ENCODE measurements around the gene PSMB9. TPM values are rescaled to one million over a fixed set of nuclear protein-coding genes. Genes with fewer than 3 reads are reported as not detected.
"Not testable (repeated sequence)": the region's sequence is repeated elsewhere in the genome, so short reads cannot be mapped to it uniquely, and the experiment has no call there.

The PSMB9 gene
- total RNA-seq, 1 experiment from 2014 or later = 106 TPM

DNA sequence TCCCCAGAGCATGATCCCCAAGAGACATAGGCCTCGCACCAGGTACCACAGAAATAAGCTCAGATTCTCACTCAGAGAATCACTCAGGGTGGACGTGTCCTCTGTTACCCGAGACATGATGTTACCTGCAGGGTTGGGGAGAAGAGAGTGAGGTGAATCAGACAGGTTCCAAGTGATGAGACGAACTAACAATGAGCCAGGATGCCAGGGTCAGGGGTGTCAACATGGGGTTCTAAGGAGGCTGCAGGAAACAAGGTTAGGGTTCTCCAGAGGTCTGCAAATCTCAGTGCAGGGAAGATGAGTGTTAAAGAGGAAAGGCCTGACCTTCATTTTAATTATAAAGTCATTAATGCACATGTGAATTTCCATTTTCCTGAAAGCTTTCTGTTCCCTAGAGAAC, 3.0 kb upstream of the PSMB9 start:
- H3K36me3 ChIP-seq = peaks cover 55% of the 10 kb centered on the region
- H3K4me3 ChIP-seq = no peak overlapping the region
- no peaks in the 10 kb centered on the region for H3K27me3 ChIP-seq
- DNase-seq = no peak
- H3K9me3 ChIP-seq = no peaks in the 10 kb centered on the region

DNA sequence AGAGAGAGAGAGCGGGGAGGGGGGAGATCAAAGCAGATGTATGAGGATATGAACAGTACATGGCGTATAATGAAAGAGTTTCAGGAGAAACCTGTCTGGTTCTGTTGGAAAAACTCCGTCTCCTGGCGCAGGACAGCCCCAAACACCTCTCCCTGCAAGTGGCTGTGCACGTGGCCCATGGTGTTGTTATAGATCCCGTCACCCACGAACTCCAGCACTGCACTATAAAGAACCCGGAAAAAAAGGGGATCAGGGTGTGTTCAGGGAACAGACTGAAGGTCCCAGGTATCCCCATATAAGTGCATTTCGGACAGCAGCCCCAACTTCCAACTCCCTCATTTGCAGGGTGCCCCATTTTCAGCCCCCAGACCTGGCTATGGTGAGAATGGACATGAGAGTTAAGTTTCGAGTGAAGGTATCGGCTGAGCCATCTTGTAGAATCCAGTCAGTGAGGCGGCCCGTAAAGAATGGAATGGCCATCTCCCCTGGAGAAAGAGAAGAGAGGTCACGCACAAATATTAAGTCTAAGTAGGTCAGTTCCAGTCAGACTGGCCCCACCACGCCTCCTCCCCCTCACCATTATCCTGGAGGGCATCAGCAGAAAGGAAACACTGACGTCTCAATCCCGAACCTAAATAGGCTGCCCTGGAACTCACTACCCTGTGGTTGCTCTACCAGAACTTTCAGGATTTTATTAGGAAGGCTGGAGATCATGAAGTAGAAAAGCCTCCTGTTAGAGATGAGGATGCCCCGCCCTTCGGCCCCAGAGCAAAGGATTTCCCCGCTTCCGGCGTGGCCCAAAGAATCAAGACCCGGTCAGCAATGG, 1.8 kb upstream of the PSMB9 start:
- no peaks in the 10 kb centered on the region for H3K9me3 ChIP-seq
- H3K36me3 ChIP-seq = peaks cover 46% of the 10 kb centered on the region
- peak; percentile 67 for DNase-seq
- peak overlapping the region; percentile 85 for H3K4me3 ChIP-seq
- no peaks in the 10 kb centered on the region for H3K27me3 ChIP-seq

DNA sequence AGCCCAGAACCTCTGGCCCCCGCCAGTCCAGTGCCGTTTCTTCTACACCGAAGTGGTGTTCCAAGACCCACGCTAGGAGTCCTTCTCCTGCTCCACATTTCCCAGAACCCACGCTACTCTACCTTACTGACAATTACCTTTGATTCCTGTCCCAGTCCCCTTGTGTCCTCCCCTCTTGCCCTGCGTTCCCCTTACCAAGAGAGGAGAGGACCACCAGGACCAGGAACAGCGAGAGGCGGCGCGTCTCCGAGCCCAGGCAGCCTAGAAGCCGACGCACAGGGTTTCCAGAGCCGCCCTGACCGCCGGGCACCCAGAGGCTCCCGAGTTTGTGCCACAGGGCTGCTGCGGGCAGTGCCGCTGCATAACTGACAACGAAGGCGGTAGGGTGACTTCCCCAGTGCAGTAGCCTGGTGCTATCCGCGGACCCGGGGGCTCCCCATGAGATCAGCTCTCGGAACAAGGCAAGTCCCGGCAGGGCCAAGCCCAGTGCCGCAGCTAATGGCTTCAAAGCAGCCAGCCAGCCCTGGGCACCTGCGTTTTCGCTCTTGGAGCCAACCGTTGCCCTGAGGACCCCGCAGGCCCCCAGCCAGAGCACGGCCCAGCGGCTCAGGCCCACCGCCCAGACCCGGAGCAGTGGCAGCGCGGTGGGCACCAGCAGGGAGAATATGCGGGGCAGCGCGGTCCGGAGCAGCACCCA, 1.0 kb upstream of the PSMB9 start:
- Histone ChIP-seq H3K36me3 (peaks cover 45% of the 10 kb centered on the region), H3K4me3 (peak overlapping the region; percentile 85), H3K27me3 (no peaks in the 10 kb centered on the region), H3K9me3 (no peaks in the 10 kb centered on the region)
- peak; percentile 81 for DNase-seq

DNA sequence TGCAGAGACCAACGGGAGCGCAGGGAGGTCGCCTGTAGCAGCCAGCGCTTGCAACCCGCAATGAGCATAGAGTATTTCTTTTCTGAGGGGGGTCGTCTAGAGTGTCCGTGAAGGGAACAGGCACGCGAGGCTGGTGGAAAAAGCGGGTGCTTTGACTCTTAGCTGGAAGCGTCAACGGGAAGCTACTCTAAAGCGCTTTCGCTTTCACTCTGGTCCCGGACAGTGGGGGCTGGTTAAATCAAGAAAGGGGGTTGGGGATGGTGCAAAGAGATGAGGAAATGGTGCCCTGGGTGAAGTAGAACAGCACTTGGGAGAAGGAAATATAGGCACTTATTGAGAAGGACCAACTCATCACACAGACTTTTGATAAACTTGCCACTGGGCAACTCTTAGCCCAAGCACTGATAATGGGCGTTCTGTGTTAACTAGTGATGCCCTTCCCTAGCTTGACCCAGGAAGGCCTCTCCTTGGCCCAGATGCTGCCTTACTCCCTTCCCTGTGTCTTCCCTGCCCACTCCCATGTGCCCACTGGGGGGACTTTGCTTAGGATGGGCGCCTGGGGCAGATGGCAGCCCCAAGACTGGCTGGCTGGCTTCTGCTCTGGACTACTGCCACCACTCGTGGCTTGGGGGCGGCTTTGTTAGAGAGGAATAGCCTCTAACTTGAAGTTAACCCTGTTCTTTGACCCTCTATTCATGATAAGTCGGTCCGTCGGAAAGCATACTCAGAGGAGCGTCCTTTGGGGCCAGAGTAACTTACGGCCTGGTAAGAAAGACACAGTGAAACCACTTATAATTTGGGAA, 585 bp downstream of the PSMB9 start:
- peak; percentile 70 for DNase-seq
- Histone ChIP-seq H3K36me3 (peaks cover 38% of the 10 kb centered on the region), H3K27me3 (no peaks in the 10 kb centered on the region)

DNA sequence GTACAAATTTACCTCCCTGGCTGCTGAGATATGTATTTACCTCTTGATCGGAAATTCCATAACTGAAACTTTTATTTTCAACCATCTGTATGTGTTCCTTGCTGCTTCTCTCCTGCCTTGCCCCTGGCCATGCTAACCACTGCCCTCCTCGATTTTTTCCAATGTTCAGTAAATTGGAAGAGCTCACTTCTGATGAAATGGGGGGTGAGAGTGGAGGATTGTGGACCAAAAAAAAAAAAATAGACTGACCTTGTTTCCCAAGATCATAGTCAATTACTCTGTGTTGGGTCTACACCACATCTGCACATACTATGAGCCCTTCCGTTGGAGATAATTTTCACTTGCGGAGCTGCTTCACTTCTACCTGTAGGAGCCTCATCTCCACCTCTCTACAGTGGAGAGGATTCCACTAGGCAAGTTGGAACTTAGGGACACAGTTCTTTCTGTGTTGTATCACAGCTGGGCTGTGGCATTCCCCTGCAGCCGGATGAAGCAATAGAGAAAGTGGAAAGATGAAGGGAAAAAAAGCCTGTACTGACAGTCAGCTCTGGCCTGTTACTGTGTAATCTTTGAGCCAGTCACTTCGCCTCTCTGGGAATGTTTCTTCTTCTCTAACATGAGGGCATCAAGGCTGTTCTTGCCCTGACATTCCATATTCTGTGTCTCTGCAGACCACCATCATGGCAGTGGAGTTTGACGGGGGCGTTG, 1.6 kb downstream of the PSMB9 start:
- Histone ChIP-seq H3K9me3 (no peaks in the 10 kb centered on the region), H3K27me3 (no peaks in the 10 kb centered on the region), H3K36me3 (peaks cover 28% of the 10 kb centered on the region), H3K4me3 (no peak overlapping the region)
- no peak for DNase-seq

More for the DNA sequence above, 585 bp downstream of the PSMB9 start:
- peak overlapping the region; percentile 85 for H3K4me3 ChIP-seq
- H3K9me3 ChIP-seq = no peaks in the 10 kb centered on the region

DNA sequence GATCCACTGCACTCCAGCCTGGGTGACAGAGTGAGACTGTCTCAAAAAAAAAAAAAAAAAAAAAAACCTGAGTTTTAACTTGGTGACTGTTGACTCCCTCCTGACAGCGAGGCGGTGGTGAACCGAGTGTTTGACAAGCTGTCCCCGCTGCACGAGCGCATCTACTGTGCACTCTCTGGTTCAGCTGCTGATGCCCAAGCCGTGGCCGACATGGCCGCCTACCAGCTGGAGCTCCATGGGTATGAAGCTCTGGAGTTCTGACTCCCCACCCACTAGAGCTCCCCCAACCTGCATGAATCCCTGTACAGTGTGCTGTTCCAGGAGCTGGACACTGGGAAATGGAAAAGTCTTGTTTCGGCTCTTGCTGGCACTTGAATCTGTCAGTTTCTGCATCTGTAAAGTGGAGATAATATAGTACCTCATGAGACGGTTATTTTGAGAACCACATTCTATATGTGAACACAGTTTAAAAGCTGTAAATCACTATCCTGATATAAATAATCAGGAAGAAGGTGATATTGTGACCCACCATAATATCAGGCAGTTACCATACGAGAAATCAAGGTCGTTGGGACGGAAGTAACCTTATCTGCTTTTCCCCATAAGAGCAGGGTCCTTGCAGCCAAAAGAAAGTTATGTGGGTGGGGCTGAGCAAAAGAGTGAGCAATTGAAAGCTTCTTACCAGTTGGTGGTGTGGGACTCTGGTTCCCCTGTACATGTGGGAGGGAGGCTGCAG, 3.3 kb downstream of the PSMB9 start:
- no peaks in the 10 kb centered on the region for H3K9me3 ChIP-seq
- peaks cover 12% of the 10 kb centered on the region for H3K36me3 ChIP-seq
- H3K27me3 ChIP-seq = no peaks in the 10 kb centered on the region
- no peak for DNase-seq
- H3K4me3 ChIP-seq = no peak overlapping the region

DNA sequence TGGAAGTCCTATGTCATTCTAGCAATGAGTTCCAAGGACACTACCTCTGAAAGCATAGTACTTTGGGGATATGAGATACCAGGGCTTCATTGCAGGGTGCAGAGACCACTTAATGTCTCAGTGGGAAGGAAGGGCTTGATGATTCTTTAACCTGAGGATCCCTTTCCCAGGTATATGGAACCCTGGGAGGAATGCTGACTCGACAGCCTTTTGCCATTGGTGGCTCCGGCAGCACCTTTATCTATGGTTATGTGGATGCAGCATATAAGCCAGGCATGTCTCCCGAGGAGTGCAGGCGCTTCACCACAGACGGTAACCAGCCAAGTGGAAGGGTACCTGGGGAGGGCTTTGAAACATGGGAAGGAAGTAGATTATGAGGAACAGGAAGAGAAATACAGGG, 4.2 kb downstream of the PSMB9 start:
- DNase-seq = no peak
- H3K36me3 ChIP-seq = peaks cover 12% of the 10 kb centered on the region
- H3K4me3 ChIP-seq = no peak overlapping the region
- no peaks in the 10 kb centered on the region for H3K27me3 ChIP-seq
- H3K9me3 ChIP-seq = no peaks in the 10 kb centered on the region

GRCh38 chr6:32860674-32861073, 6.7 kb downstream of the PSMB9 start:
- Histone ChIP-seq H3K4me3 (no peak overlapping the region), H3K9me3 (no peaks in the 10 kb centered on the region), H3K27me3 (no peaks in the 10 kb centered on the region), H3K36me3 (peaks cover 12% of the 10 kb centered on the region)
- DNase-seq = no peak

DNA sequence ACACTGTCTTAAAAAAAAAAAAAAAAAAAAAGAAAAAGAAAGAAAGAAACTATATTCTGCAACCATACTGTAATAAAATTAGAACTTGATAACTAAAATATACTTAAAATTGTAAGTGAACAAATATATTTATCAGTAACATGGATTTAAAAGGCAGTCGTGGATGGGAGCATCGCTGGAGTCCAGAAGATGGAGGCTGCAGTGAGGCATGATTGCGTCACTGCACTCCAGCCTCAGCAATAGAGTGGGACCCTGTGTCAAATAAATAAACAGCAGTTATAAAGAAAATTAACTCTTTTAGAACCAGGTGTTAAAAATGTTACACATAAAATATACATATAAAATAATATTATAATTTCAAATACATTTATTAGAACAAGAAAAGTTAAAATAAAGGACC, 8.7 kb downstream of the PSMB9 start:
- Histone ChIP-seq H3K27me3 (peaks cover 2% of the 10 kb centered on the region), H3K4me3 (no peak overlapping the region), H3K9me3 (no peaks in the 10 kb centered on the region), H3K36me3 (peaks cover 7% of the 10 kb centered on the region)
- DNase-seq = no peak

DNA sequence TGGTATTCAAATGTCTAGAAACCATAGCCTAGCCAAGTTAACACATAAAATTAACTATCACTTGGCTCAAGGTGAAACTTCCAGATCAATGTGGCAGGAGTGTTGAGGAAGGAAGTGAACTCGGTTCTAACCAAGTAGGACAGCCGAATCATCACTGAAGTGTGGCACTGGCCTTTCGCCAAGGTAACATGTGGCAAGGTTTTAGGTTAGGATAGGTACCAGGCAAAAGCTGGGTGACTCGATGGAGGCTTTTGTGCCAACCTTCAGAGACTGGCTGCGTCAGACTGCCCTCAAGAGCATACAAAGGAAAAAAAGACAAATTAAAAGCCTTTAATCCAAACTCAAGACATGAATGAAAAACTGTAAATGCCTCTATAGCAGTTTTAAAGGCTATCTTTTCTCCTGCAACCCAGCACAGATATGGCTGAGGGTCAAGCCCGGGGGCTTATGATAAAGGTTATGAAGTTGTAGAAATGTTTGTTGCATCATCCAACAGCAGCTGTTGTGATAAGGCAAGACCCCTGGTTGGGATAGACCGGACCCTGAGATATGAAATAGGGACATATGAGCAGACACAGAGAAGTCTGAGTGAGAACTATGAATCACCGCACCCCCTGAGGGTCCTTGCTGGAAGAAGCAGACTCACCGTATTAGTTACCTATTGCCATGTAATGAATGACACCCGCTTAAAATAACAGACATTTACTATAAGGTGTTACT, 11.9 kb downstream of the PSMB9 start:
- no peak for DNase-seq
- Histone ChIP-seq H3K36me3 (no peaks in the 10 kb centered on the region), H3K9me3 (no peaks in the 10 kb centered on the region), H3K4me3 (no peak overlapping the region), H3K27me3 (peaks cover 6% of the 10 kb centered on the region)

- Histone ChIP-seq H3K27me3 (peaks cover 6% of the 10 kb centered on the region), H3K36me3 (no peaks in the 10 kb centered on the region), H3K9me3 (0 out of 2 replicates have a peak, but pooled peaks cover 3% of the 10 kb centered on the region), H3K4me3 (no peak overlapping the region)
- DNase-seq = no peak
Measured at GRCh38 chr6:32867022-32867477, 13.1 kb downstream of the PSMB9 start.

DNA sequence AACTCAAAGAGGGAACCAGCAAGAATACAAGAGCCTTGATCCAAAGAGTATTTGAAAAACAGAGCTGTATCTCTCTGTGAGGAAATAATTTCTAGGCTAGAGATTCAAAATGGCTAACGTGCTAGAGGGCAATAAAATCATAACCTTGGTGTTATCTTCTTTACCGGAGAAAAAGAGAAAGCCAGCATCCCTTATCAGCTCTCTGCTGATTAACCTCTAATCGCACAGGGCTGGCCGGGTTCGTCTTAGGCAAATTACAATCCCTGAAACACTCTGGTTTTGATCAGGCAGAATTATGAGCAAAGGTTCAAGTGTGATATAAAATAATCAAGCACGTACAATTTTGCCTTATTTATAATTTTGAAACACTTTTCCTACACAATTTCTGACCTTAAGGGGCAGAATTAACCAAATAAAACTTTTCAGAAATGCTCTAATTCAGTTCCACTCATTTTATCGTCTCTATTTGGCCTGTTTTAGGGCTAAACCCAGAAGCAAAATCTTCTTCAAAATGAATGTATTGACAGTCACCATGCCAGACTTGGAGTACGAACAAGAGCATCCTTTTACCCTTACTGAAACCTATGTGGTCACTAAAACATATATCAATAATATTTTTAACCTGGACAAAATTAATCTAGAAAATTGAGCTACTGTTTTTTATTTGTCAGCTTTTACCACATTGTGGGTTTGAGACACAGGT, 13.7 kb downstream of the PSMB9 start:
- no peaks in the 10 kb centered on the region for H3K36me3 ChIP-seq
- no peak for DNase-seq
- no peak overlapping the region for H3K4me3 ChIP-seq
- H3K9me3 ChIP-seq = peaks cover 5% of the 10 kb centered on the region; the same call in 1 of the 2 replicates
- H3K27me3 ChIP-seq = peaks cover 6% of the 10 kb centered on the region

- Histone ChIP-seq H3K9me3 (peaks cover 5% of the 10 kb centered on the region; the same call in 1 of the 2 replicates), H3K36me3 (no peaks in the 10 kb centered on the region), H3K4me3 (no peak overlapping the region), H3K27me3 (peaks cover 6% of the 10 kb centered on the region)
- peak; percentile 73 for DNase-seq
Measured at GRCh38 chr6:32868257-32868788, 14.3 kb downstream of the PSMB9 start.

DNA sequence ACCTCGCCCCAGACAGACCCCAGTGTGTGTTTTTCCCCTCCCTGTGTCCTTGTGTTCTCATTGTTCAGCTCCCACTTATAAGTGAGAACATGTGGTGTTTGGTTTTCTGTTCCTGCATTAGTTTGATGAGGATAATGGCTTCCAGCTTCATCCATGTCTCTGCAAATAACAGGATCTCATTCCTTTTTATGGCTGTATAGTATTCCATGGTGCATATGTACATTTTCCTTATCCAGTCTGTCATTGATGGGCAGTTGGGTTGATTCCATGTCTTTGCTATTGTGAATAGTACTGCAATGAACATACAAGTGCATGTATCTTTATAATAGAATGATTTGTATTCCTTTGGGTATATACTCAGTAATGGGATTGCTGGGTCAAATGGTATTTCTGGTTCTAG, 20.0 kb downstream of the PSMB9 start:
- H3K9me3 ChIP-seq, H3K4me3 ChIP-seq, H3K36me3 ChIP-seq, H3K27me3 ChIP-seq, DNase-seq: not testable (repeated sequence)
